GM13976 (cell line): ENCODE measurements around the gene C2orf68.

Experiments used
- DNase-seq: peaks from one replicate; pipeline ENCODE4 v3.0.0; 2012; ENCODE audit warnings: low spot score
- in situ Hi-C: fragments of 300-500 bp; cut with MboI; formaldehyde crosslinking; loops from one replicate; pipeline ENCODE4 v1.12.0; 2022; ENCODE audit warnings: low sequenced_read_pairs, mixed read lengths, inconsistent platforms; ENCODE audit not compliant: unreplicated experiment
- TF ChIP-seq, protein P1 (sequence below): IDR thresholded peaks from 2 replicates; pipeline ENCODE4 v1.5.1; 2012; ENCODE audit warnings: borderline replicate concordance, mild to moderate bottlenecking; ENCODE audit not compliant: insufficient read depth; ENCODE audit errors: extremely low read depth, missing control alignments, control extremely low read depth

Gene C2orf68

GRCh38 chr2:85579266-85579935, 32.5 kb downstream of the C2orf68 start:
- in situ Hi-C loops: no loop called here
- DNase-seq: no peak
- TF ChIP-seq, protein P1, sequence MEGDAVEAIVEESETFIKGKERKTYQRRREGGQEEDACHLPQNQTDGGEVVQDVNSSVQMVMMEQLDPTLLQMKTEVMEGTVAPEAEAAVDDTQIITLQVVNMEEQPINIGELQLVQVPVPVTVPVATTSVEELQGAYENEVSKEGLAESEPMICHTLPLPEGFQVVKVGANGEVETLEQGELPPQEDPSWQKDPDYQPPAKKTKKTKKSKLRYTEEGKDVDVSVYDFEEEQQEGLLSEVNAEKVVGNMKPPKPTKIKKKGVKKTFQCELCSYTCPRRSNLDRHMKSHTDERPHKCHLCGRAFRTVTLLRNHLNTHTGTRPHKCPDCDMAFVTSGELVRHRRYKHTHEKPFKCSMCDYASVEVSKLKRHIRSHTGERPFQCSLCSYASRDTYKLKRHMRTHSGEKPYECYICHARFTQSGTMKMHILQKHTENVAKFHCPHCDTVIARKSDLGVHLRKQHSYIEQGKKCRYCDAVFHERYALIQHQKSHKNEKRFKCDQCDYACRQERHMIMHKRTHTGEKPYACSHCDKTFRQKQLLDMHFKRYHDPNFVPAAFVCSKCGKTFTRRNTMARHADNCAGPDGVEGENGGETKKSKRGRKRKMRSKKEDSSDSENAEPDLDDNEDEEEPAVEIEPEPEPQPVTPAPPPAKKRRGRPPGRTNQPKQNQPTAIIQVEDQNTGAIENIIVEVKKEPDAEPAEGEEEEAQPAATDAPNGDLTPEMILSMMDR: no peak

DNA sequence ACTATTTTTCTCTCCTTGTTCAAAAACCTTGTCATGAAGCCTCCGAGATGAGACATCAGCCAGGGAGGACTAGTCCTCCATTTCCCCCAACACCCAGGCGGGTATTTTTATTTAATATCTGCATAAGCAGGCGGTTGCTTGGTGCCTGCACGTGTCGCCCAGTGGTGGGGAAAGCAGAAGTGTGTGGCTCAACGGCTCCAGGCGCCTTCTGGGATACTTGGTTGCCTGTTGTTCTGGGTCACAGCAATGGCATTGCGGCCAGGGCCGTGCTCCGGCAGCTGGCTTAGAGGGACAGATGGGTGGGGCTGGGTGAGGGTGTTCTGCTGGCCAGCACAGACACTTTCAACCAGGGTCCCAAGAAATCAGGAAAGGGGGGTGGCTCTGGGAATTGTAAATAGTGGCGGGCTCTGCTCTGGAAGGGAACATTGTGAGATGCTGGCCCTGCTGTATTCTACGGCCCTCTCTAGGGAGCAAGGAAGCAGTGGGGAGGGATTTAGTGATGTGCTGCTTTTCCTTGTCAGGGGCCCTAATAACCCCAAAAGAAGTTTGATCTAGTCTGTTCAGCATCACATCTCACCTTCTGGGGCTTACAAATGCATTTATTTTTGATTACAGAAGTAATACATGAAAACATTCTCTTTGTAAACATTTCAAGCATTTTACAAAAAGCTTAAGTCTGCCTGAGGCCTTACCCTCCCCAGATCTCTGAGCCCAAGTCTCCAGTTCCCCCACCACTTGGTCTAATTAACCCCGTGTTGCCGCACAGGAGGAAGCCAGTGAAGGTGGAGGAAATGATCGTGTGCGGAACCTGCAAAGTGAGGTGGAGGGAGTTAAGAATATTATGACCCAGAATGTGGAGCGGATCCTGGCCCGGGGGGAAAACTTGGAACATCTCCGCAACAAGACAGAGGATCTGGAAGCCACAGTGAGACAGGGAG, 33.4 kb downstream of the C2orf68 start:
- in situ Hi-C loops: no loop called here
- DNase-seq: peak; percentile 64
- TF ChIP-seq, protein P1: no peak

DNA sequence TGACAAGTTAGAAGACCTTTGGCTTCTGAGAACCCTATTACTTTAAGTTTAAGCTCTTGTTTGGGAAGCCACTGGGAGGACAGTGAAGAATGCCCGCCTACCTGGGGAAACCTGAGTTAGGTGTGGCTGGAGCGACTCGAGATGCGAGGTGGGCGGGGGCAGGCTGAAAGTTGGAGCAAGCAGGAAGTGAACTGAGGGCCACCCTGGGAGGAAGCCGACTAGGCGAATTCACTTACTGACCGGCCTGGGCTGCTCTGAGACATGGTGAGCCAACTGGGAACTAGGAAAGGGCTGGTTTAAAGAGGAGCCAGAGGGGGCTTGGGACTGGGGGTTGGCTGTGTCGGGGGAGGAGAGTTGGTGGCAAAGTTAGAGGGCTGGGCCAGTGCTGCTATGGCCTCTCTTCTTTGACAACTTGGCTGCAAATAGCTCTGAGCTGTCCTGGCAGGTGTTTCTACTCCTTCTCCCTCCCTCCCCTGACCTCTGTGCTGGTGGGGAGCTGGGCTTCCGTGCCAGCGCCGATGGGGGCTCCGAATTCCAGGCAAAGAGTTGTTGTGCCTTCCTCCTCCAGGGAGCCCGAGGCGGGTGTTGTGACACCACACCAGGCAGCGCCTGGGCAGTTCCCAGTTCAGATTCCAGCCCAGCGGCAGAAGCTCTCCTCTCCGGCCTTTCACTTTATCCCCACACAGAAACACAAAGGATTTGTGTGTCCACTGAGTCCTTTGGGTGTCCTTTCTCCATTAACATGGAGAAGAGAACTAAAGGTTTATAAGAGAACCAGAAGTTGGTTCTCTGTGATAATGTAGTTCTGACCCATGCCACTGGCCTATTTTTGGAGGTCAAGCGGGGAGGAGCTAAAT, 34.3 kb downstream of the C2orf68 start, which contains the start of gene VAMP8:
Gene VAMP8, plus strand, starts transcription at position 201 of the 857 bp plus-strand sequence. Its CDS starts 61 bp downstream, at position 262.
- peak; percentile 79 for DNase-seq
- TF ChIP-seq, protein P1: no peak
- in situ Hi-C loops: no loop called here

GRCh38 chr2:85577063-85577385, 34.8 kb downstream of the C2orf68 start:
- TF ChIP-seq, protein P1: no peak

DNA sequence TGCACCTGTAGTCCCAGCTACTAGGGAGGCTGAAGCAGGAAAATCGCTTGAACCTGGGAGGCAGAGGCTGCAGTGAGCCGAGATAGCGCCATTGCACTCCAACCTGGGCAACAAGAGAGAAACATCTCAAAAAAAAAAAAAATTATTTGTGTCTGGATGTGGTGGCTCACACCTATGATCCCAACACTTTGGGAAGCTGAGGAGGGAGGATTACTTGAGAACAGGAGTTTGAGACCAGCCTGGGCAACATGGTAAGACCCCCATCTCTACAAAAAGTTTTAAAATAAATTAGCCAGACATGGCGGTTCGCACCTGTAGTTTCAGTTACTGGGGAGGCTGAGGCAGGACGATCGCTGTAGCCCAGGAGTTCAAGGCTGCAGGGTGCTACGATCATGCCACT, 36.1 kb downstream of the C2orf68 start:
- TF ChIP-seq, protein P1: no peak
- in situ Hi-C loops: no loop called here
- no peak for DNase-seq

More at GRCh38 chr2:85577063-85577385, 34.8 kb downstream of the C2orf68 start:
- DNase-seq: no peak
- in situ Hi-C loops: no loop called here

DNA sequence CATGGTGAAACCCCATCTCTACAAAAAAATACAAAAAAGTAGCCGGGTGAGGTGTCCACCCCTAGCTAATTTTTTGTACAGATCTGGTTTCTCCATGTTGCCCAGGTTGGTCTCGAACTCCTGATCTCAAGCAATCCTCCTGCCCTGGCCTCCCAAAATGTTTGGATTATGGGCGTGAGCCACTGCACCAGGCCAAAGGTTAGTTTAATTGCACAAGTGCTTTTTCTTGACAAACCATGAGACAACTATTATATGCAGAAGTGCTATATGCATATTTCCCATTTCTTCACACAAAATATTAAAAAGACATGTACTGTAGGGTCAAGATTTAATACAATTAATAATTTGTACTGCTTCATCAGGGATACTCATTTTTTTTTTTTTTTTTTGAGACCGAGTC, 45.6 kb downstream of the C2orf68 start:
- TF ChIP-seq, protein P1: no peak

More for the DNA sequence above, 45.6 kb downstream of the C2orf68 start:
- DNase-seq: no peak
- in situ Hi-C loops: no loop called here
